CD4-positive, alpha-beta T cell treated with Interleukin-1 beta for 1 hour (primary cell): ENCODE results near the gene NRXN3.
"Not testable (repeated sequence)": the region's sequence is repeated elsewhere in the genome, so short reads cannot be mapped to it uniquely, and the experiment has no call there.

Experiments used
- DNase-seq, 2 donors: peaks; one replicate each; pipeline ENCODE4 v3.0.0-alpha.2; 2020 to 2022

Gene NRXN3

GRCh38 chr14:79096811-79097210, 926.6 kb downstream of the NRXN3 start:
- DNase-seq = no peak

GRCh38 chr14:79098324-79098723, 928.2 kb downstream of the NRXN3 start:
- no peak for DNase-seq

- no peak for DNase-seq
These were observed 930.4 kb downstream of the NRXN3 start for GRCh38 chr14:79100578-79100977.

- DNase-seq = no peak
These were observed 931.2 kb downstream of the NRXN3 start for GRCh38 chr14:79101388-79101787.

GRCh38 chr14:79103764-79104163, 933.6 kb downstream of the NRXN3 start:
- no peak for DNase-seq

- DNase-seq = not testable (repeated sequence)
These were observed 940.4 kb downstream of the NRXN3 start for GRCh38 chr14:79110564-79110963.

- DNase-seq = no peak
These were observed 941.9 kb downstream of the NRXN3 start for GRCh38 chr14:79111987-79112501.

- no peak for DNase-seq
These were observed 947.4 kb downstream of the NRXN3 start for GRCh38 chr14:79117561-79117960.

- no peak for DNase-seq
These were observed 948.1 kb downstream of the NRXN3 start for GRCh38 chr14:79118291-79118690.

- no peak for DNase-seq
These were observed 964.2 kb downstream of the NRXN3 start for GRCh38 chr14:79134361-79134760.

- no peak for DNase-seq
These were observed 966.2 kb downstream of the NRXN3 start for GRCh38 chr14:79136071-79137044.

- DNase-seq = no peak
These were observed 966.9 kb downstream of the NRXN3 start for GRCh38 chr14:79137045-79137430.

- DNase-seq = no peak
These were observed 967.7 kb downstream of the NRXN3 start for GRCh38 chr14:79137836-79138235.

- DNase-seq = no peak
These were observed 974.7 kb downstream of the NRXN3 start for GRCh38 chr14:79144896-79145295.

GRCh38 chr14:79150226-79150625, 980.1 kb downstream of the NRXN3 start:
- no peak for DNase-seq

GRCh38 chr14:79157369-79157768, 987.2 kb downstream of the NRXN3 start:
- no peak for DNase-seq

- no peak for DNase-seq
These were observed 991.4 kb downstream of the NRXN3 start for GRCh38 chr14:79161571-79161970.

GRCh38 chr14:79162833-79163232, 992.7 kb downstream of the NRXN3 start:
- DNase-seq = no peak

GRCh38 chr14:79165471-79166090, 995.4 kb downstream of the NRXN3 start:
- no peak for DNase-seq

- no peak for DNase-seq
These were observed 996.0 kb downstream of the NRXN3 start for GRCh38 chr14:79166171-79166570.

- no peak for DNase-seq
These were observed 997.8 kb downstream of the NRXN3 start for GRCh38 chr14:79167957-79168356.

- DNase-seq = no peak
These were observed 1005.5 kb downstream of the NRXN3 start for GRCh38 chr14:79175671-79176070.

- DNase-seq = no peak
These were observed 1006.9 kb downstream of the NRXN3 start for GRCh38 chr14:79177106-79177505.

GRCh38 chr14:79178719-79179118, 1008.5 kb downstream of the NRXN3 start:
- no peak for DNase-seq
